Ishikawa (cell line): ENCODE results near the gene PALLD.

Experiments
- CEBPB ChIP-seq: IDR thresholded peaks from 2 replicates; pipeline ENCODE4 v1.6.1; 2012
- CREB1 ChIP-seq: IDR thresholded peaks from 2 replicates; pipeline ENCODE4 v1.6.1; 2012; ENCODE audit warnings: low read depth
- EGR1 ChIP-seq: IDR thresholded peaks from 2 replicates; pipeline ENCODE4 v1.6.1; 2012
- EP300 ChIP-seq: IDR thresholded peaks from 2 replicates; pipeline ENCODE4 v1.6.1; 2012; ENCODE audit warnings: borderline replicate concordance
- FOXM1 ChIP-seq: IDR thresholded peaks from 2 replicates; pipeline ENCODE4 v1.6.1; 2012; ENCODE audit warnings: low read depth, borderline replicate concordance
- MAX ChIP-seq: IDR thresholded peaks from 2 replicates; pipeline ENCODE4 v1.6.1; 2012
- NFIC ChIP-seq: IDR thresholded peaks from 2 replicates; pipeline ENCODE4 v1.6.1; 2012
- RAD21 ChIP-seq: IDR thresholded peaks from 2 replicates; pipeline ENCODE4 v1.6.1; 2012; ENCODE audit warnings: low read depth
- TAF1 ChIP-seq: IDR thresholded peaks from 2 replicates; pipeline ENCODE4 v1.6.1; 2012; ENCODE audit warnings: low read depth, mild to moderate bottlenecking
- TCF12 ChIP-seq: IDR thresholded peaks from 2 replicates; pipeline ENCODE4 v1.6.1; 2012; ENCODE audit warnings: low read depth
- TEAD4 ChIP-seq: IDR thresholded peaks from 2 replicates; pipeline ENCODE4 v1.6.1; 2012
- USF1 ChIP-seq: IDR thresholded peaks from 2 replicates; pipeline ENCODE4 v1.6.1; 2012
- YY1 ChIP-seq: IDR thresholded peaks from 2 replicates; pipeline ENCODE4 v1.6.1; 2012; ENCODE audit warnings: low read depth
- ZBTB7A ChIP-seq: IDR thresholded peaks from 2 replicates; pipeline ENCODE4 v1.6.1; 2012; ENCODE audit warnings: low read depth
- TF ChIP-seq, protein P1 (sequence below): IDR thresholded peaks from 2 replicates; pipeline ENCODE4 v1.6.1; 2012; ENCODE audit warnings: low read depth, mild to moderate bottlenecking

The PALLD gene

GRCh38 chr4:168708108-168708507 lies 211.3 kb downstream of the PALLD start:
- TF ChIP-seq TCF12 (no peak), EP300 (no peak), TAF1 (no peak), CEBPB (no peak), MAX (no peak), ZBTB7A (no peak), CREB1 (no peak), NFIC (no peak), USF1 (no peak)
- TF ChIP-seq, protein P1, sequence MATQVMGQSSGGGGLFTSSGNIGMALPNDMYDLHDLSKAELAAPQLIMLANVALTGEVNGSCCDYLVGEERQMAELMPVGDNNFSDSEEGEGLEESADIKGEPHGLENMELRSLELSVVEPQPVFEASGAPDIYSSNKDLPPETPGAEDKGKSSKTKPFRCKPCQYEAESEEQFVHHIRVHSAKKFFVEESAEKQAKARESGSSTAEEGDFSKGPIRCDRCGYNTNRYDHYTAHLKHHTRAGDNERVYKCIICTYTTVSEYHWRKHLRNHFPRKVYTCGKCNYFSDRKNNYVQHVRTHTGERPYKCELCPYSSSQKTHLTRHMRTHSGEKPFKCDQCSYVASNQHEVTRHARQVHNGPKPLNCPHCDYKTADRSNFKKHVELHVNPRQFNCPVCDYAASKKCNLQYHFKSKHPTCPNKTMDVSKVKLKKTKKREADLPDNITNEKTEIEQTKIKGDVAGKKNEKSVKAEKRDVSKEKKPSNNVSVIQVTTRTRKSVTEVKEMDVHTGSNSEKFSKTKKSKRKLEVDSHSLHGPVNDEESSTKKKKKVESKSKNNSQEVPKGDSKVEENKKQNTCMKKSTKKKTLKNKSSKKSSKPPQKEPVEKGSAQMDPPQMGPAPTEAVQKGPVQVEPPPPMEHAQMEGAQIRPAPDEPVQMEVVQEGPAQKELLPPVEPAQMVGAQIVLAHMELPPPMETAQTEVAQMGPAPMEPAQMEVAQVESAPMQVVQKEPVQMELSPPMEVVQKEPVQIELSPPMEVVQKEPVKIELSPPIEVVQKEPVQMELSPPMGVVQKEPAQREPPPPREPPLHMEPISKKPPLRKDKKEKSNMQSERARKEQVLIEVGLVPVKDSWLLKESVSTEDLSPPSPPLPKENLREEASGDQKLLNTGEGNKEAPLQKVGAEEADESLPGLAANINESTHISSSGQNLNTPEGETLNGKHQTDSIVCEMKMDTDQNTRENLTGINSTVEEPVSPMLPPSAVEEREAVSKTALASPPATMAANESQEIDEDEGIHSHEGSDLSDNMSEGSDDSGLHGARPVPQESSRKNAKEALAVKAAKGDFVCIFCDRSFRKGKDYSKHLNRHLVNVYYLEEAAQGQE = no peak

- no peak for TF ChIP-seq EP300
- TF ChIP-seq RAD21 = peak; percentile 54
Measured at GRCh38 chr4:168710353-168710946, 213.6 kb downstream of the PALLD start.

GRCh38 chr4:168711197-168712140 lies 214.6 kb downstream of the PALLD start:
- TF ChIP-seq, protein P1 = no peak
- no peak for TF ChIP-seq YY1
- TF ChIP-seq RAD21 = no peak
- no peak for TF ChIP-seq CREB1
- no peak for TF ChIP-seq TCF12
- no peak for TF ChIP-seq CEBPB
- TF ChIP-seq EP300 = no peak
- no peak for TF ChIP-seq ZBTB7A
- TF ChIP-seq EGR1 = no peak
- no peak for TF ChIP-seq NFIC
- TF ChIP-seq USF1 = no peak
- no peak for TF ChIP-seq FOXM1
- no peak for TF ChIP-seq MAX
- no peak for TF ChIP-seq TAF1
- no peak for TF ChIP-seq TEAD4

DNA sequence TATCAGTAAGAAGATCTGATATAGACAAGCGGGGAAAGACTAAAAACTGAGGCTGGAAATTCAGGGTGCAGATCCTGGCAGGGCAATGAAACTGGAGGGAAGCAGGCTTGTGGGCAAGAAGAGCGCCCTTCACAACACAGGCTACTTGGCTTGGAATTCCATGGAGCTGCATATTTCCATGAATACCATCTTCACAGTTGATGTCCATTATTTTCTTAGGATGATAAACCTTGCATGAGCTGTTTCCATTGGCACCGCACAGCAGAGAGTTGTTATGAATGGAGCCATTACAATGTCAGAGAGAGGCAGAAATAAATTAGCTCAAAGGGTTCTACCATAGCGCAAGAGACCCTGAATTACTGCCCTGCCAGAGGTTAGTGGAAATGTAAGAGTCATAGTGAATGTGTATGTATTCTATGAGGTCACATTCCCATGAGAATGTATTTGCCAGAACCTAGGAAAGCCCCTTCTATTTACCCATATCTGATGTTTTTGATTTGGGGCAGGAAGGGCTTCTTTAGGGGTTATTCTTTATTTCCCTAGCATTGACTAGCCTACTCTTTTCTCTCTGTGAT lies 215.6 kb downstream of the PALLD start:
- no peak for TF ChIP-seq CEBPB
- TF ChIP-seq ZBTB7A = no peak
- TF ChIP-seq CREB1 = no peak
- no peak for TF ChIP-seq YY1
- TF ChIP-seq, protein P1 = no peak
